ENCODE data around the gene CDH23.

Gene CDH23

DNA sequence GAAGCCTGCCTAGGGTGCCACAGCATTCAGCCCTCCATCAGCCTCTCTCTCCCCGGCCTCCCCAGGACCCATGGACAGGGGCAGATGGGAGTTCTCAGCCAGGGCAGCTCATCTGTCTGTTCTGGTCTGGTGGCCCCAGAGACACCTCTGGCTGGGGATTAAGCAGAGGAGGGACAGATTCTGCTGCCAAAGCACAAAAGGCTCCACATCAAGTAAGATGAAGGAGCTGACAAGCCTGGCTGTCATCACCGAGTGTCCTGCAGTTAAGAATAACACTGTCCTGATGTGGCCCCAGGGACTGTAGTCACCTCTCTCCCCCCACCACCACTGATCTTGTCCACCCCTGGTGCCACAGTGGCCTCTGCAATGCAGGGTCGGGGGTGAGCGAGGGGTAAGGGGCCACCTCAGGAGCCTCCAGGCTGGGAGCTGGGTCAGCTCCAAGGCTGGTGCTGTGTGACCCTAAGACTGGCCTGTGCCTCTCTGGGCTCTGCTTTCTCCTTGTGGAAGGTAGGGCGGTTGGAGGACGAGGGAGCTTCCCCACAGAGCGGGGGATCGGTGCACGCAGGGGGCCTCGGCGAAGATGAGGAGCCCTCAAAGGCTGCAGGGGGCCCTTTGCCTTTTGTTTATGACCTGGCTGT is 304.1 kb downstream of the CDH23 start:
- no peak overlapping the region for H3K4me3 ChIP-seq (ENCODE audit: low read depth, low read length)
- TF ChIP-seq, protein P1, sequence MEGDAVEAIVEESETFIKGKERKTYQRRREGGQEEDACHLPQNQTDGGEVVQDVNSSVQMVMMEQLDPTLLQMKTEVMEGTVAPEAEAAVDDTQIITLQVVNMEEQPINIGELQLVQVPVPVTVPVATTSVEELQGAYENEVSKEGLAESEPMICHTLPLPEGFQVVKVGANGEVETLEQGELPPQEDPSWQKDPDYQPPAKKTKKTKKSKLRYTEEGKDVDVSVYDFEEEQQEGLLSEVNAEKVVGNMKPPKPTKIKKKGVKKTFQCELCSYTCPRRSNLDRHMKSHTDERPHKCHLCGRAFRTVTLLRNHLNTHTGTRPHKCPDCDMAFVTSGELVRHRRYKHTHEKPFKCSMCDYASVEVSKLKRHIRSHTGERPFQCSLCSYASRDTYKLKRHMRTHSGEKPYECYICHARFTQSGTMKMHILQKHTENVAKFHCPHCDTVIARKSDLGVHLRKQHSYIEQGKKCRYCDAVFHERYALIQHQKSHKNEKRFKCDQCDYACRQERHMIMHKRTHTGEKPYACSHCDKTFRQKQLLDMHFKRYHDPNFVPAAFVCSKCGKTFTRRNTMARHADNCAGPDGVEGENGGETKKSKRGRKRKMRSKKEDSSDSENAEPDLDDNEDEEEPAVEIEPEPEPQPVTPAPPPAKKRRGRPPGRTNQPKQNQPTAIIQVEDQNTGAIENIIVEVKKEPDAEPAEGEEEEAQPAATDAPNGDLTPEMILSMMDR (IDR thresholded peaks at IDR 0.05; ENCODE audit: low read depth, low read length, missing control alignments), result no peak
- in situ Hi-C loops (cut with HindIII; ENCODE audit: low sequenced_read_pairs), result no loop called here
- no peak for DNase-seq (ENCODE audit: low read depth)

DNA sequence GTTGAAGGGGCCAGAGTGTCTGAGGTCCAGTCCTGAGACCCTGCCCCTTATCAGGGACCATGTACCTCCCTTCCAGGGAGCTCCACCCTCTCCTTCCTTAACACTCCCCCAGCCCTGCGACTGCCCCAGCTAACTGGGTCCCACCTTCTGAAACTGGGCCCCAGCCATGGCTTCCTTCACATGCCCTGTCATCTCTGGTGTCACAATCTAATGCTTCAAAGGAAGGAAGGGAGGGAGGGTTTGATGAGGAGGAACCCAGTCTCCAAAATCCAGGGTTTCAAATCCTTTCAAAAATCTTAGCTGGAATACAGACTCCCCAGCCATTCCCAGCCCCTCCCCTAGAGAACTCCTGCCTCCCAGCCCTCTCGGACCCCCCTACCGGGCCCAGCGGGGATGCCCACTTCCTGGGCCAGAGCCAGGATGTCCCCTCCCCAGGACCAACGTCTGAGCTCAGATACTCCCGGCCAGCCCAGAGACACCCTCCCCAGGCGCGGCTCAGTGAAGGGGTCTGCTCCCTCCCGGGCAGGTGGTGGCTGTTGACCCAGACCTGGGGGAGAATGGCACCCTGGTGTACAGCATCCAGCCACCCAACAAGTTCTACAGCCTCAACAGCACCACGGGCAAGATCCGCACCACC is 304.9 kb downstream of the CDH23 start:
- H3K4me3 ChIP-seq (ENCODE audit: low read depth, low read length), result no peak overlapping the region
- no peak for DNase-seq (ENCODE audit: low read depth)
- TF ChIP-seq, protein P1 (IDR thresholded peaks at IDR 0.05; ENCODE audit: low read depth, low read length, missing control alignments), result no peak
- in situ Hi-C loops (cut with HindIII; ENCODE audit: low sequenced_read_pairs), result no loop called here

DNA sequence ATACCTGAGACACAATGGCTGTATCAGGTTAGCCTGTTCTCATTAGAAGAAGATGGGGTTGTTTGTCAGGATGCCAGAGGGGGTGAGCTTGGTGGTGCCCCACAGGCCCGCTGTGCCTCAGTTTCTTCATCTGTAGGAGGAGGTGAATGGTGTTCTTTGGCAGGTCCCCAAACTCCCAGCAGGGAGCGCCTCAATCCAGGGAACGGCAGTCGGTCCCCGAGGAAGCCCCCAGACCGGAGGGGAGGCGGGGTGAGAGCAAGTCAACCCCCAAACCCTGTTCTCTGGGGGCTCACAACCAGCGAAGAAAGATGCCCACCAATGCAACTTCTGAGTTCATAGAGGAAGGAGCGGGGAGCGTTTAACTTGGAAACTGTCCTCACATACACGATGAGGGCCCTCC is 306.9 kb downstream of the CDH23 start:
- no peak for DNase-seq (ENCODE audit: low read depth)
- in situ Hi-C loops (cut with HindIII; ENCODE audit: low sequenced_read_pairs), result no loop called here
- TF ChIP-seq, protein P1 (IDR thresholded peaks at IDR 0.05; ENCODE audit: low read depth, low read length, missing control alignments), result no peak
- no peak overlapping the region for H3K4me3 ChIP-seq (ENCODE audit: low read depth, low read length)

DNA sequence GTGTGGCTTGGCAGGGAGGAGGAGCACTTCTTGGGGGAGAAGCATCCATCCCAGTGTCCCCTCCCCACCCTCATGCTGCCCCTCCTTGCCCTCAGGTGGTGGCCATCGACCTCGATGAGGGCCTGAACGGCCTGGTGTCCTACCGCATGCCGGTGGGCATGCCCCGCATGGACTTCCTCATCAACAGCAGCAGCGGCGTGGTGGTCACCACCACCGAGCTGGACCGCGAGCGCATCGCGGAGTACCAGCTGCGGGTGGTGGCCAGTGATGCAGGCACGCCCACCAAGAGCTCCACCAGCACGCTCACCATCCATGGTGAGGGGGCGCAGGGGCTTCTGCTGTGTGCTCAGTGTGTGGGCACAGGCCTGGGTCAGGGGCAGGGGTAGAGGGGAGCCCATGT is 308.1 kb downstream of the CDH23 start:
- DNase-seq (ENCODE audit: low read depth), result no peak
- in situ Hi-C loops (cut with HindIII; ENCODE audit: low sequenced_read_pairs), result no loop called here
- no peak overlapping the region for H3K4me3 ChIP-seq (ENCODE audit: low read depth, low read length)
- TF ChIP-seq, protein P1 (IDR thresholded peaks at IDR 0.05; ENCODE audit: low read depth, low read length, missing control alignments), result no peak

DNA sequence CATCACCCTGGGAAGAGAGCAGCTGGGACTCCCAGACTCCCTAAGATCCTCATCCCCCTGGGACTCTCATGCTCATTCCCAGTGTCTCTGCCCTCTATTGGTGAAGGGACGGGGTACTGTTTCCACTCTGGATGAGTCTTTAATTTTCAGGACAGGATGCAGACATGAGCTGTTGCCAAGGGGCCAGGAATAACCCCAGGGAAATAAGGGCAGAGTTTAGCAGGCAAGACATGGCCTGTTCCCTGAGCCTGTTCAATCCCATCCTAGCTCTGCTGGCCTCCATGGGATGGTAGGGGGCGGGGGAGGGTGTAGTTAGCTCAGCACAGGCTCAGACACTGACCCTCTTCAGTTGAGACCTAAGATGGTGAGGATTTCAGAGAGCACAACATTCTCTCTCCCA is 308.9 kb downstream of the CDH23 start:
- TF ChIP-seq, protein P1 (IDR thresholded peaks at IDR 0.05; ENCODE audit: low read depth, low read length, missing control alignments), result no peak
- in situ Hi-C loops (cut with HindIII; ENCODE audit: low sequenced_read_pairs), result no loop called here
- no peak for DNase-seq (ENCODE audit: low read depth)
- H3K4me3 ChIP-seq (ENCODE audit: low read depth, low read length), result no peak overlapping the region

DNA sequence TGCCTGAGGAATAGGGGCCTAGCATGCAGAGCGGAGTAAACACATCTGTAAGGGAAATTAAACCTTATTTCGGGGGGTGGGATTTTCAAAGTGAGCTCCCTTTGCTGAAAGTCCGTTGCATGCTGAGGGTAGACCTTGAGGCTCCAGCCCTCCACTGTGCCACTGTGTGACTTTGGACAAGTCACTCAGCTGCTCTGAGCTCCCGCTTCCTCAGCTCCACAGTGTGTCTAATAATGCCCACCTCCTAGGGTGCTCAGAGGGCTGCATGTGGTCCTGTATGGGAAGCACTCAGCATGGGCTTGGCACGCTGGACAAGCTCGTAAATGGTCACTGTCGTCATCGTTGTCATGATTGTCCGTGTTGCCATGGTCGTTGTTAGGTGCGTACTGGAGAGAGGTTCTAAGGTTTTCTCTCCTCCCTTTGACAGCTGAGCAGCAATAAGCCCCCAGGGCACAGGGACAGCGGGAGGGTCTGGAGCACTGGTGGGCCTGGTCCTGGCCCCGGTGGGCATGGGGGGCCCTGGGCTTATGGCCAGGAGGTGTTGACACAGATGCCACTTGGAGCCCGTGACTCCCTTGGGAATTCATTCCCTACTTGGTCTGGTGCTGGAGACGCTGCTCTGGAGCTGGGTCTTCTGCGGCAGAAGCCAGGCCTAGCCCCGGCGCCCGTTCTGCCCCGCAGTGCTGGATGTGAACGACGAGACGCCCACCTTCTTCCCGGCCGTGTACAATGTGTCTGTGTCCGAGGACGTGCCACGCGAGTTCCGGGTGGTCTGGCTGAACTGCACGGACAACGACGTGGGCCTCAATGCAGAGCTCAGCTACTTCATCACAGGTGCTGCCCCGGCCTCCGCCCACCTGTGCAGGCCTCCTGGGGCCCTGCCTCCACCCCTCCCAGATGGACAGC is 309.7 kb downstream of the CDH23 start:
- no peak overlapping the region for H3K4me3 ChIP-seq (ENCODE audit: low read depth, low read length)
- TF ChIP-seq, protein P1 (IDR thresholded peaks at IDR 0.05; ENCODE audit: low read depth, low read length, missing control alignments), result no peak
- in situ Hi-C loops (cut with HindIII; ENCODE audit: low sequenced_read_pairs), result no loop called here
- DNase-seq (ENCODE audit: low read depth), result no peak

All from astrocyte of the cerebellum (primary cell).